Right cardiac atrium (tissue), 5 donors: Measurements from ENCODE around the gene VCP. TPM values are rescaled to one million over a fixed set of nuclear protein-coding genes. Genes with fewer than 3 reads are reported as not detected.

ENCODE experiments used
- polyA plus RNA-seq: library from polyadenylated mRNA; stranded (reverse); fragments of 200-250 nt; gene quantifications from one replicate; pipeline ENCODE4 v1.2.3, GENCODE V29; 2013
- total RNA-seq, 4 donors: library from RNA; stranded (reverse); fragmentation: NEBNext Ultra II Directional; extraction: Animal tissue kit (Norgen Biotek cat#: 25700); gene quantifications; one replicate each; pipeline ENCODE4 v1.2.1, GENCODE V29; 2021
- donor health status: healthy with polysubstance abuse.
- donor health status: DM: no; HTN: yes; CAD: no.
- donor health status: DM: no; HTN: no; CAD: no.
- donor health status: DM: no; HTN: yes; CAD: no; lungs with severe emphysema.
- donor health status: DM: yes; HTN: yes; CAD: no.

VCP gene
- total and polyA plus RNA-seq, 5 donors: 149 to 224 (median 189) TPM

Other genes starting within 250 kb of the VCP start
- 1 to 10 TPM in 1 of 4 donors, under 1 TPM in 3; 0.03 to 1.3 (median 0.28) TPM for gene PHF24, start 114.3 kb downstream of the VCP start, total RNA-seq
- gene PHF24, start 114.3 kb downstream of the VCP start, polyA plus RNA-seq: 0.07 TPM
- gene DNAJB5, start 82.9 kb downstream of the VCP start, total RNA-seq: 10 to 100 TPM; 37.8 to 75.7 (median 51.4) TPM
- 64.1 TPM for gene DNAJB5, start 82.9 kb downstream of the VCP start, polyA plus RNA-seq
- 1 to 10 TPM; 2.1 to 8.8 (median 4.6) TPM for gene FANCG, start 7.3 kb upstream of the VCP start, total RNA-seq
- gene FANCG, start 7.3 kb upstream of the VCP start, polyA plus RNA-seq: 4.7 TPM
- gene PIGO, start 24.0 kb upstream of the VCP start, total RNA-seq: 10 to 100 TPM; 10.2 to 17.6 (median 12.7) TPM
- 10.0 TPM for gene PIGO, start 24.0 kb upstream of the VCP start, polyA plus RNA-seq
- gene STOML2, start 30.5 kb upstream of the VCP start, total RNA-seq: 100 to 1,000 TPM; 104 to 117 (median 110) TPM
- gene STOML2, start 30.5 kb upstream of the VCP start, polyA plus RNA-seq: 118 TPM
- 10 to 100 TPM; 15.5 to 19.5 (median 16.9) TPM for gene ATOSB, start 43.2 kb upstream of the VCP start, total RNA-seq
- gene ATOSB, start 43.2 kb upstream of the VCP start, polyA plus RNA-seq: 14.0 TPM
- gene UNC13B, start 89.4 kb upstream of the VCP start, total RNA-seq: 10 to 100 TPM; 20.9 to 23.4 (median 21.1) TPM
- gene UNC13B, start 89.4 kb upstream of the VCP start, polyA plus RNA-seq: 8.8 TPM